Non-pigmented ciliary epithelial cell (primary cell): ENCODE results near the gene C1orf74.
"Not testable (repeated sequence)": the region's sequence is repeated elsewhere in the genome, so short reads cannot be mapped to it uniquely, and the experiment has no call there.

Experiments
- DNase-seq: peaks from one replicate; pipeline ENCODE4 v3.0.0-alpha.2; 2010; ENCODE audit warnings: low read depth

The C1orf74 gene

DNA sequence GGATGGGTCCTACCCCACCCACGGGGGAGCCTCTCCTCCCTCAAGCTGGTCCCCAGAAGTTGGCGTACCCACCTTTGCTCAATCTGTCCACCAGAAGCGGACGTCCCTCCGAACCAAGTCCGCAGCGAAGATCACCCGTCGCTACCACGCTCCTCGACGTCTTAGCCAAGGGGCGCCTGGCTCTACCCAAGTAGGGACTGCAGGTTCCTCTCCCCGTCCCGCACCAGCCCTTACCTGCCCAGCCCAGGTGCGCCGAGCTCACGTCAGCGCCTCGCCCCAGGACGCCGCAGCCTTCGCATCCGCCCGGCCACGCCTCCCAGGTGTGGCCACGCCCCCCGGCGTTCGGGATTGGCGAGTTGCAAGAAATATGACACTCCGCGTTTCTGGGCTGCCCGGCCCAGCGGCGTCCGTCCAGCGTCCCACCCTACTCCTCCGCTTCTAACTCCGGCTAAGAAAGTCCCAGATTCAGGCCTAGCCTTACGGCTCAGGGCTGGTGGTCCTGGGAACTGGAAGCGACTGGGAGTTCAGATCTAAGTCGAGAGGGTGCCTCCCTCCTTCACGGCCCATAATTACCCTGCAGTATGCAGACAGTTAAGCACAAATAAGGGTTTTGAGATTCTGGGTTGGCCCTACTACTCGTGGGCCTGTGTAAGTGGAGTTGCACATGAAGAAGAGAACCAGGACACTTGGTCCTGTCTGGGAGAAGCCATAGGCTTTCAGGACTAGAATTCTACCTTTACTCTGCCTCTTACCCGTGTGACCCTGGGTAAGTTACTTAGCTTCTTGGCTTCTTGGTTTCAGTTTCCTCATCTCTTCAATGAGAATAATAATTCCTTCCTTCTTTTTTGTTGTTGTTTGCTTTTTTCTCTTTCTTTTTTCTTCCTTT lies 21.8 kb upstream of the C1orf74 start, which contains the start of gene IRF6:
IRF6 (minus strand) TSS at position 268 of the 886 bp plus-strand sequence. CDS start 4,729 bp downstream, outside the sequence.
- DNase-seq, result no peak

DNA sequence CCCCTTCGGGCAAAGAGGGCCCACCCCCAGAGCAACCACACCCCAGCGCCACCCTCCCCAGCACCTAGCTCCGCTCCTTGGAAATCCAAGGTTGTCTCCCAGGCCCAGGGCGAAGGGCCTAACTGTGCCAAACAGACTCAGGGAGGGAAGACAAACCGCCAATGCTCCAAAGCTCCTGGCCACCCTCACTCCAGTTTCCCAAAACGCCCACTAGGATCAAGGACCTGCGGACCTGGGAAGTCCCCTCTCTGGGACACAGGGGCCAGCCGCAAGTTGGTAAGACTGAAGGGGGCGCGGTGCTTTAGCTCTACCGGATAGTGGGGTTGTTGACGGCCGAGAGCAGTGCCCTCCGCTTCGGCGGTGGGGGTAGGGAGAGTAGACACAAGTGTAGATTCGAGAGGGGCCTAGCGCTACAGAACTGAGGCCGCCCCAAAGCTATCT lies 21.0 kb upstream of the C1orf74 start:
- no peak for DNase-seq

DNA sequence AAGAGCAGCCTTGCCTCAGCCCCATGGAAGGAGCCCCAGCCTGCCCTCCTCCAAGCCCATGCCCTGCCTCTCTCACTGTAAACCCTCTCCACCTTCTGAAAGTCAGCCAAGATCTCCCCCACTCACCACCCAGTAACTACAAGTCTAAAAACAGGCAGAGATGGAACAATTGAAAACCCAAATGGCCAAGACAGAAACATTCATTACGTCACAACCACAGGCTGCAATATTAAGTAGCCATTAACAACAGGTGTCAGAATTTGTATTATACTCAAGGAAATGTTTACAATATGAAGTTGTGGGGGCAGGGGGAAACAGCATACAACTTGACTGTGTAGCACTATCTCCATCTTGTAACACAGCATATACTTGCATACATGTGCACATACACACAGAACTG lies 19.2 kb upstream of the C1orf74 start:
- DNase-seq, result no peak

DNA sequence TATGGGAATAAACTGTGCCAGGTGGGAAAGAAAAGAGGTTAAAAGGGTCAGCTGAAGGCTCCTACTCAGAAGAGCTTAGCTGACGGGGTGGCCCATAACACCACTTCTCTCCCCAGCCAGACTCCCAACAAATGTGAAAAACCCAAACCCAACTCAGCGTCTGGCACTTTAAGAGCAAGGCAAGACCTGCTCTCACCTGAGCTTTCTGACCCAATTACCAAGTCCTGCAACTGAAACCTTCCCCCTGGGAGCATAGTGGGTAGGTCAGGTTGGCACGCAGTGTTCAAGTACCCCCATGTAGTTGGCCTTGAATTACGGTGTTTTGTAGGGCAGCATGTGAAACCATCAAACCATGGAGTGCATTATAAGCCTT lies 18.4 kb upstream of the C1orf74 start:
- no peak for DNase-seq

DNA sequence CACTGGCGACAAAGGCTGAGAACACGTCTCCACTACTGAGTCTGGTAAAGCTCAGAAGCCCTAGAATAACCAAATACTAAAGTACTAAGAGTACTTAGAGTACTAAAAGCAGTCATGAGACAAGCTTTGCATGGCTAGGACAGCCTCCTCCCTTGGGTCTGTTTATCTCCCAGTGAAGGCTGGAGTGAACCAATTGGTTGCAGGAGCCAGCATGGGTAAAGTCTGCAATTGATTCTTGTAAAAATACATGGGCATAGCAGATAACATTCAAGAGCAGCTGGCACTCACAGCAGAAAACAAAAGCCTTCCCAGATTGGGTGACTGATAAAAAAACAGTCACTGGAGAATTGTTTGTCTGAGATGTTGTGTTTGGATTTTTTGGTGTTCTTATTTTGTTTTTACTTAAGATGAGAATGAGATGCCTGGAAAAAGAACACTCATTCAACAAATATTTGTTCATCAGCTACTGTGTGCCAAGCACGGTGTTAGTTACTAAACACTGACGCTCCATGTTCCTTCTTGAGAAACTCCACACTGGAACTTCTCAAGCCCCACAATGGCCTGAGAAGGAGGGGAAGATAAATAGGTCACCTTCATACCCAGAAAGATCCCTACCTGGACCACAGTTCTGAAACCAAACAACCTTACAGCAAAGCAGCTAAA lies 17.9 kb upstream of the C1orf74 start:
- DNase-seq, result no peak

DNA sequence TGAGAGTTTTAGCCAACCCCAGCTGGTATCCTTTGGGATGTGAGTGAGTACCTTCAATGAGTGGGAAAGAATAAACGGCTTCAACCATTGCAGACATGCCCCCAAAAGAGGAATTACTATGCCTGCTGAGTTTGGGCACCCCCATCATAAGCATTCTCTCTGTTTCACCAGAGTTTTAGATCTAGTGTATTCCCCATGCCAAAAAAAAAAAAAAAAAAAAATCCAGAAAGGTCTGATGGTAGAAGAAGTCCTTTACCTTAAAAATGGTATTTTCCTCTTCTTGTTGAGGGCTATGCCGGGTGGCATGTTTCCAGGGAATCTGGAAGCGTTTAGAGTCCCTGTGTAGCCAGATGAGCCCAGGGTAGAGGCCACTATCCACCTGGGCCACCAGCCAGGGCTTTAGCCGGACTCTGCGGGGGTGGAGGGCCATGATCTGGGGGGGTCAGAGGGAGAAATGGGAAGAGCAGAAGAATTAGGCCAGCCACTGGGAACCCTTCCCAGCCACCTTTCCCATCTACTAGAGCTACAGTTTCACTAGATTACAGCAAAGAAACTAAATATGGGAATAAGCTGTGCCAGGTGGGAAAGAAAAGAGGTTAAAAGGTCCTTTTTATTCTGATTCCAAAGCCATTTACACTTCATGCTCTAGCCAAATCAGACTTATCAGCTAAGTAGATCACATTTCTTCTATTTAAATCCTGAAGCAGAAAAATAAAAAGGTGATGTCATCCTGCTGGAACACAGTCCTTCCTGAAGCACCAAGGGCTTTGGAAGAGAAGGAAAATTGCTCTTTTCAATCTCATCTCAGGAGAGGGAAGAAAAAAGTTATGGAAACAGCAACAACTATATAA lies 16.9 kb upstream of the C1orf74 start:
- no peak for DNase-seq

DNA sequence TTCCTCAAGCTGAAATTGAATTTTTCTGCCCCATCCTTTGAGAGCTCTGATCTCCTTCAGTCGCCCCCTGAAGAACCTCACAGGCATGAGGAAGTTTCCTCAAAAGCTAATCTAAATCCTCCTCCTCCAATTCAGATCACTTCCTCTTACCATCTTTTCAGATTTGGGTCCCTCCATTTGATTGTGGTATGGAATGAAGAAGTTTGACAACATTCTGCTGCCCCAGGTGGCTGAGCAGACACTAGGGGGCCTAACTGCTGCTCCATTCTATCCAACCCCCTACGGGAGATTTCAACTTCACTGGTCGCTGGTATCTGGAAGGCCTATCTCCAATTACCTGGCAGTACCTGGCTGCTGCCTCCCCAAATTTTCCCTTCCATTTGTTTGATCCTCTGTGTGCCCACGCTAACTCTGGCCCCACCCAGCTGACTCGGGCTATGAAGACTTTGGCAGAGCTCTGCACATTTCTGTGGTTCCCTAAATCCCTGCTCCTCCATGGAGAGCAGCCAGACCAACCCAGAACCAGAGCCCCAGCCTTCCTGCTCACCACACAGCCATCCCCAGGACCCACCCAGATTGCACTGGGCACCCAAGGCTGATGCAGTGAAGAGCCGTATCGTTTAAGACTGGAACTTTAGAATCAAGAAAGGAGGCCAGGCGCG lies 13.8 kb upstream of the C1orf74 start:
- DNase-seq, result no peak

DNA sequence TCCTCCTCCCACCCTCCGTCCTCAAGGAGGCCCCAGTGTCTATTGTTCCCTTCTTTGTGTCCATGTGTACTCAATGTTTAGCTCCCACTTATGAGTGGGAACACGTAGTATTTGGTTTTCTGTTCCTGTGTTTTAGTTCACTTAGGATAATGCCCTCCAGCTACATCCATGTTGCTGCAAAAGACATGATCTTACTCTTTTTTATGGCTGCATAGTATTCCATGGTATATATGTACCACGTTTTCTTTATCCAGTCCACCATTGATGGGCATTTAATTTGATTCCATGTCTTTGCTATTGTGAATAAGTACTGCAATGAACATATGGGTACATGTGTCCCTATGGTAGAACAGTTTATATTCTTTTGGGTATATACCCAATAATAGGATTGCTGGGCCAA lies 9.4 kb upstream of the C1orf74 start:
- DNase-seq, result not testable (repeated sequence)

DNA sequence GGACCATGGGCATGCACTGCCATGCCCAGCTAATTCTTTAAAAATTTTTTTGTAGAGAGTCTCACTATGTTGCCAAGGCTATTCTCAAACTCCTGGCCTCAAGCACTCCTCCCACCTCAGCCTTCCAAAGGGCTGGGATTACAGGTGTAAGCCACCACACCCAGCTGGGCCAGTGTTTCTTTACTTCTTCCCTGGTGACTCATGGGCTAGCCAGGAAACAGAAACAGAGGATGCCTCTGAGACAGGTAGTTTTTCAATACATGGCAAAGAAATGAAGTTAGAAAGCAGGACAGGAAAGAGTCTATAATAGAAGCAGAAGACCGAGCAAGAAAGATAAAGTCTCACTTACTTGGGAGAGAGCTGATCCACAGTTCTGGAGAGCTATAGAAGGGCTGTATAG lies 7.6 kb upstream of the C1orf74 start:
- no peak for DNase-seq

DNA sequence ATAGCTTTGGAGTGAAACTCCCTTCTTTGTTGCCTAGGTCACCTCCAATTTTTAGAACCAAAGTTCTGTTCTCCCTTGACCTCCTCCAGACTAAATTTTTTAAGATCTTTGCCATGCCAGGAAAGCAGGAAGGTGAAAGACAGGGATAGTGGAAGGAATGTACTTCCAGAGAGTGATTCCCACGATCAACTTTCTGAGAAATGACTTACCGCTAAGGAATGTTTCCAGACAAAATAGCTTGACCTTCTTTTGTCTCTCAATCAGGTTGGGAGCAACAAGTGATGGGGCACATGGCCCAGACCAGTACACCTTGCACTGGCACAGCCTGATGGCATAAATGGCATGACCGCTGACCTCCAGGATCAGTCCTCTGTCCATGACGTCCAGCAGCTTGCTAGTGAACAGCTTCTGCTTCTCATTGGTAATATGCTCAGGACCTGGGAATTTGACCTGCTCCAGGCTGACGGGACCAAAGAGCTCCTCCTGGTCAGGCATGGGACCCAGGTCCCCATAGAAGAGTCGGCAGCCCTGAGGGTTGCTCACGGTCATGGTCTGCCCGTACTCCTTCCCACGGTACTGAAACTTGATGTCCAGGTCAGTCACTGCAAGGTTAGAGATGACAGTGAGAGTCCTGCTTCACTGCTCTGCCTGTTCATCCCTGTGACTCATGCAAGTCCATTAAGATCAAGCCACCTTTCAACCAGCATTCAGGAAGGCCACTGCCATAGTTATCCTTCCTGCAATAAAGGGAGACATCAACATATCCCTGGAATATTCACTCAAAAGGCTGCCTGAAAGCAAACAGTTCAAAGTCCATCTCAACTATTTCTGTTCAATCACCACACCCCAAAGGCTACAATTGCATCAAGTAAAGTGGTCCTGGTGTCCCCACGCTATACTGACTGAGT lies 6.2 kb upstream of the C1orf74 start:
- no peak for DNase-seq

DNA sequence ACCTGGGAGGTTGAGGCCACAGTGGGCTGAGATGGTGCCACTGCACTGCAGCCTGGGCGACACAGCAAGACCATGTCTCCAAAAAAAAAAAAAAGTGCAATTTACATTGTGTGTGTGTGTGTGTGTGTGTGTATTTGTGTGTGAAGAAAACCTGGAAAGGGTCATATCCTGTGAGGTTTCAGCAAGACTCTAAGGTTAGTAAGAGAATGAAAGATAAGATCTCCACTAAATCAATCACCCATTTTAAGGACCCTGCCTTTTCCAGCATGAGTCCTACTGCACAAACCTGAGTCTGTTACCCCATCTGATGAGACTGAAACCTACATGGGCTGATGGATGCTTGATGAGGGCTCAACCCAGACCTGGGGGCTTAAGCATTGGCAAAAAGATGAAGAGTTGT lies 4.9 kb upstream of the C1orf74 start:
- no peak for DNase-seq

DNA sequence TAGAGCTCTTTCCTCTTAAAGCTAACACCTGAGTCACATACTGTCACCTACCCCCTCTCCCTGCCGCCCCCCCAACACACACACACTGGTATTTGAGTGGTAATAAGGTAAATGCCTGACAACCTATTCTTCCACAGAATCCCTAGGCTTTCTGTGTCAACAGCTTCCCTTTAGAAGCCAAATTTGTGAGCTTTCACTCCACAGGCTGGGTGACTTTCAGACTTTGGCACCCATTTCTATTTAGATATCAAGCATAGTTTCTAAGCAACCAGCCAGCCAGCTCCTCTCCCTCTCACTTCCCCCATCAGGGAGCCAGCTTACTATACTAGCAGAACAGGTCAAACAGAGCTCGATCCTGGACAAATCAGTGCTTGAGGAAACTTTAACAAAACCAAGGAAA lies 3.2 kb upstream of the C1orf74 start:
- DNase-seq, result no peak

DNA sequence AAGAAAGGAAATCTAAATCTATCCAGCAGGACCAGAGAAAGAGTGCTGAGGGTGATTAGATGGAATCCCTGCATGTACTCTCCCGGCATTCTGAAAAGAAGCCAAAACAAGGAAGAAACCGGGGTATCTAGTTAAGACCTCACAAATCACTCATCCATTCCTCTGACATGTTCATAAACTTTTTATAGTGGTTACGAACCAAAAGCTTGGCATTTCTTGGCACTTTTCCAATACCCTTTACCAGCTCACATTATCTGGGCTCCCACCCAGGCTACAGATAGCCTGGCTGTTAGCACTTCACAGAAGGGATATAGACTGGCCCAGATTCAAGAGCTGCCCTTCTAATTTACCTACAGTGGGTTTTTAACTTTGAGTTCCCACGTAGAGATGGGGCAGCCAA lies 1.8 kb upstream of the C1orf74 start:
- DNase-seq, result no peak

DNA sequence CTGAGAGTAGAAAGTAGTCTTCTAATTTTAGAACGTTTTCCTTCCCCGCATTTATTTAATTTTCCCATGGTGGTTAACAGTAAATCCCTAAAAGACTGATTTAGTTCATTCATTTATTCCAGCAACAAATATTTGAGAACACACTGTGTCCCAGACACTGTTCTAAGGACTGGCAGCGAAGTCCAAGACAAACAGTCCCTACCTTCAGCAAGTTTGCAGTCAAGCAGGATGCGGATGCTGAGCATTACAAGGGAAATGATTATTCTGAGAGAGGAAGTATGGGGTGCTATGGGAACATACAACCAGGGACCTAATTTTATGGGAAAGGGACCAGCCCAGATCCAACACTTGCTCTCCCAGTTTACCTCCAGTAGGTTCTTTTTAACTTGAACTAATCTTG lies 1.2 kb upstream of the C1orf74 start:
- DNase-seq, result no peak

DNA sequence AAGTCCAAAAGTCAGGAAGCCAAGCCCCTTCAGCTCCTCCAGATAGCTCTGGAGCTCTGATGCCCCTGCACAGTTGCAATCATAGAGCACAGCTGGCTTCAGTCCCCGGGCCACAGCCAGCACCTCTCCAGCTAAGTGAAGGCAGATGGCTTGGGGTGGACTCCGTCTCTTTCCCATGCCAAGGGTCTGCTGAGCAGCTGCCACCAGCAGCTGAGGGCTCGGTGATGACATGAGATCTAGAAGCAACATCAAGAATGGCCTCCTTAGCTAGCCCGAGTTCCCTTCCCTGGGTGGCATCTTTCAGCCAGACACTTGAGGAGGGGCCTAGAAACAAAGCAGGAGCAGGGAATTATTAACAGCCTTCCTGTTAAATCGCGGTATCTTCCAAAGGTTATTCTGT lies 973 bp downstream of the C1orf74 start:
- no peak for DNase-seq

DNA sequence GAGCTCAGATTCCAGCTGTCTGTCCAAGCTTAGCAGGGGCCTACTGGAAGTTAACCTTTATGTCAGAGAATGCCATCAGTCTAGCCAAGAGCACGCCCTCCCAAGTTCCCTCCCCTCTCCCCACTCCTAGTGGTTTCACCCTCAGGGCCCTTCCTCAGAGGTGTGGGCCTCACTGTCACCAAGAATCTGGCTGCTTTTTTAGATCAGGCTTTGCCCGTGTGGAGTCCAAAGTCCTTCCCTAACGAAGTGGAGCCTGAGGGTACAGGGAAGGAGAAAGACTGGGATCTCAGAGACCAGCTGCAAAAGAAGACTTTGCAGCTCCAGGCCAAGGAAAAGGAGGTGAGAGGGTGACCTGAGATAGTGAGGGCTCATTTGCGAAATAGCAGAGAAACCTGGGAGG lies 4.1 kb downstream of the C1orf74 start:
- DNase-seq, result no peak

DNA sequence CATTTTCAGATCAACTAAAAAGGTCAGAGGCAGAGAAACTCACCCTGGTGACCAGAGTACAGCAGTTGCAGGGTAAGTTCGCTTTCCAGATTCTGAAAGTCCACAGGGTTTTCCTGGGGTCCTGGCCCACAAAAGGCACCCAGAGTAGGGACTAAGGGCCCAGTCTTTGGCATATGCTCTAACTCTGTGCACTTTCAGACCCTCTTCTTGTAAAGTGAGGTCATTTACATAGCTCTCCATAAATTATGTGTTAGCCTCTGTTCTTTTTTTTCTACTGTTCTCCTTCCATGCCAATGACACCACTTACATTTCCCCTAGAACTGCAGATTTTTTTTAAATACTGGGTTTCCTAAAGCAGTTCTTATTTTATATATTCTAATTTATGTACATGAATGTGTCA lies 6.3 kb downstream of the C1orf74 start:
- DNase-seq, result no peak

DNA sequence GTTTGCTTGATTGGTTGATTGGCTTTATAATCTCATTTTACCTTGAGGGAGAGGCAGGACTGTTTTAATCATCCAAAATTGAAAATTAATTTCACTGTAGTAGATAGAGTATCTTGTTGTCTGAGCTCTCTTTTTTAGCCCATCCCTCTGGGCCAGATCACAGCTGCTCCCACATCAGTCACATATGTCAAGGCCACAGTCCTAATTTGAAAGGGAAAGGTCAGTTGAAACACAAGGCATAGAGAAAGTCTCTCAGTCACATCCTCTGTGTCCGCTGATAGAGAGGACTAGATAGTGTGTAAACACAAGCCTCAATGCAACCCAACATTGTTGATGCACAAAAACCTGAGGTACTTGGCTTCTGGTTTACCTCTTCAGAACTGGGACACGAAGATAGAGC lies 6.8 kb downstream of the C1orf74 start:
- DNase-seq, result no peak

DNA sequence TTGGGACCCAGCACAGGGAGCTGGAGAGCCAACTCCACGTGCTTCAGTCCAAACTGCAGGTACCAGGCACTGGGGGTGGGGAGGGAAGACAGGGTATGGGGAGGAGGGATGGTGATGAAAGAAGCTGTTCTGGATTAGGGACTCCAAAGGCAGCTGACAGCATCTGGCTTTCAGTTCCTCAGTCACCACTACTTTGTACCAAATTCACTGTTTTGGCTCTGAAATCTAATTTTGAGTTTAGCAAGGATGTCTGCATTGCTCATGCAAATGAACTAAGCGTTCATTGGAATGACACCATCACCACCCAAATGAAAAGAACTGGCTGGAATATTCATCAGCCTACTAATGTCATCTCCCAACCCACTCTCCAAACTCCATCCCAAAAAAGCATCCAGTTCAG lies 8.7 kb downstream of the C1orf74 start:
- no peak for DNase-seq

DNA sequence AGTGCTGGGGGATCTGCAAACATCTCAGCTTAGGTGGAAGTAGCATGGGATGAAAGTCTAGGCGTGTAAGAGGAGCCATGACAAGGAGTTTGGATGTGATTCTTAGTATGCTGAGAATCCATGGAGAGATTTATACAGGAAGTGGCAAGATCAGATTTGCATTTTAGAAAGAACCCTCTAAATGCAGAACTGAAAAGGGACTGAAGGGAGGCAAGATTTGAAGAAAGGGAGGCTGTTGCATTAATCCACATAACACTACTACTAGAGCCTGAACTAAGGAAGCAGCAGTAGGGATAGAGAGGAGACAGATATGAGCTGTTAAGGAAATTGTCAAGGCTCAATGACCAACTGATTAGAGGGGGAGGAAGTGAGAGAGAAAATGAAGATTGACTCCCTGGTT lies 9.8 kb downstream of the C1orf74 start:
- no peak for DNase-seq

DNA sequence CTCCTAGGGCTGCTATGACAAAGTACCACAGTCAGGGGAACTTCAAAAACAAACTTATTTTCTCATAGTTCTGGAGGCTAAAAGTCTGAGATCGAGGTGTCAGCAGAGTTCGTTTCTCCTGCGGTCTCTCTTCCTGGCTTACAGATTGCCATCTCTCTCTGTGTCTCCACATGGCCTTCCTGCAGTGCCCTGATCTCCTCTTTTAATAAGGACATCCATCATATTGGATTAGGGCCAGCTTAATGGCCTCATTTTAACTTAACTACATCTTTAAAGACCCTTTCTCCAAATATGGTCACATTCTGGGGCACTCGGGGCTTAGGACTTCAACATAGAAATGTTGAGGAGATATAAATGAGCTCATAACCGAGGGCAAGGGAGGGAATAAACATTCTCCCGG lies 12.2 kb downstream of the C1orf74 start:
- DNase-seq, result no peak
